ENCODE measurements around the gene SFTA2. TPM values are rescaled to one million over a fixed set of nuclear protein-coding genes. Genes with fewer than 3 reads are reported as not detected.

Gene SFTA2
- total RNA-seq, 1 donor from 2014 or later = not detected

DNA sequence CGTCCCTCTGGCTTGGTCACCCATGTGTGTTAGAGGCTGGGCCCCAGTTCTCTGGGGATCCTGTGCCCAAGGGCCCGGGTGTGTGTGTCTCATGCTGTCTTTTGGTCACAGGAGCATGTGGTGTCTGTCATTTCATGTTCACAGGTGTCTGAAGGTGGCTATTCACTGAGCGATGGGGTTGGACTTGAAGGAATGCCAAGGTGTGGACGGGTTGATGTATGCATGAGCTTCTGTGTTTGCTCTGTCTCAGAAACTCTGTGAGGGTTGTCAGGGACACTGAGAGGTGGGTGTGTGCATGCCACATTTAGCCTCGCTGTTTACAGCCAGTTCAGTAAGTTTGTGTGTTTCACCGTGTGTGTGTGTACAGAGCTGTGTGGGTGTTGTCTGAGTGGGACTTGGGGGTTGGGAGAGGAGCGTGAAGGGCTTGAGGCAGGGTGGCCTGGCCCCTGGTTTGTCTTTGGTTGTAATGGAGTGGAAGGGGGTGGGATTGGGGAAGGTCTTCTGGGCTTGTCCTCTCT, 46.4 kb downstream of the SFTA2 start:
- Histone ChIP-seq H3K27me3 (ENCODE audit: low read depth) (no peaks in the 10 kb centered on the region), H3K4me3 (peak overlapping the region; percentile 87), H3K4me1 (peaks cover 60% of the 10 kb centered on the region), H3K9me3 (replicated peaks) (no peaks in the 10 kb centered on the region), H3K36me3 (no peaks in the 10 kb centered on the region), H3K27ac (replicated peaks) (peak overlapping the region; percentile 86)
- DNase-seq = no peak
- TF ChIP-seq, protein P1, sequence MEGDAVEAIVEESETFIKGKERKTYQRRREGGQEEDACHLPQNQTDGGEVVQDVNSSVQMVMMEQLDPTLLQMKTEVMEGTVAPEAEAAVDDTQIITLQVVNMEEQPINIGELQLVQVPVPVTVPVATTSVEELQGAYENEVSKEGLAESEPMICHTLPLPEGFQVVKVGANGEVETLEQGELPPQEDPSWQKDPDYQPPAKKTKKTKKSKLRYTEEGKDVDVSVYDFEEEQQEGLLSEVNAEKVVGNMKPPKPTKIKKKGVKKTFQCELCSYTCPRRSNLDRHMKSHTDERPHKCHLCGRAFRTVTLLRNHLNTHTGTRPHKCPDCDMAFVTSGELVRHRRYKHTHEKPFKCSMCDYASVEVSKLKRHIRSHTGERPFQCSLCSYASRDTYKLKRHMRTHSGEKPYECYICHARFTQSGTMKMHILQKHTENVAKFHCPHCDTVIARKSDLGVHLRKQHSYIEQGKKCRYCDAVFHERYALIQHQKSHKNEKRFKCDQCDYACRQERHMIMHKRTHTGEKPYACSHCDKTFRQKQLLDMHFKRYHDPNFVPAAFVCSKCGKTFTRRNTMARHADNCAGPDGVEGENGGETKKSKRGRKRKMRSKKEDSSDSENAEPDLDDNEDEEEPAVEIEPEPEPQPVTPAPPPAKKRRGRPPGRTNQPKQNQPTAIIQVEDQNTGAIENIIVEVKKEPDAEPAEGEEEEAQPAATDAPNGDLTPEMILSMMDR (IDR thresholded peaks at IDR 0.05; ENCODE audit: borderline replicate concordance) = no peak
- intact Hi-C loops (cut with micrococcal nuclease) = loop anchor here (10.0 kb wide), 1 partner anchor 141 kb away; the partner anchor contains the start of genes FLOT1 and IER3

DNA sequence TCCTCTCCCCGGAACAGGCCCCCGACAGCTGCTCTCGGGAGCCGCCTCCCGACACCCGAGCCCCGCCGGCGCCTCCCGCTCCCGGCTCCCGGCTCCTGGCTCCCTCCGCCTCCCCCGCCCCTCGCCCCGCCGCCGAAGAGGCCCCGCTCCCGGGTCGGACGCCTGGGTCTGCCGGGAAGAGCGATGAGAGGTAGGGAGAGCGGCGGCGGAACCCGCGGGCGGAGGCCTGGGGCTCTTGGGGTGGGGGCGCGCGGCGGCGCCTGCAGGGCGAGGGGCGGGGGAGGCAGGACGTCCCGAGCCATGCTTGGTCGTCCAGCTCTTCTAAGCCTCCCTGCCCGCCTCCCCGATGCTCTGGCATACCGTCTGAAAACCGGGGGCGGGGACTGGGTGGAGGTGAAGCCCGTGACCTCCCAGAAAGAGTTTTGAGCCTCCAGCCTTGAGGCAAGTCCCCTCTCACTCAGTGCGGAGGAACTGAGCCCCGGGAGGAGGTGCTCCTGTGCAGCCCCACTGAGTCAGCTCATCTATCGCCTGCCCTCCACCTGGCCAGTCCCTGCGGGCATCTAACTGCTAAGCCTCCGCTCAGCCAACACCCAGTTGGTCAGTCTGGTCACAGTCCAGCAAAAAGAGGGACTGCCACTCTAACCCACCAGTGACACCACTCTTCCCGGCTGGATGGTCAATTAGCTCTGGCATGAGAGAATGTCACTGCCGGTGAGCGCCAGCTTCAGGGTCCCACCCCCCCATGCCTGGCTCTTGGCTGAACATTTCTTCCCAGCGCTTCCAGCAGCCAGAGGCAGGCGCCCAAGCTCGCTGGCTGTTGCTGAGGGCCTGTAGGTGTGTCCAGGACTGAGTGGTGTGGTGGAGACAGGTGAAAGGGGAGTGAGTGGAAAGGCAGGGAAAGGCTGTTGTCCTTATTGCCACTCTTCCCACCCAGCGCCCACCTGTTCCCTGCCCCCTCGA, 47.2 kb downstream of the SFTA2 start:
- Histone ChIP-seq H3K4me3 (peak overlapping the region; percentile 87), H3K4me1 (peaks cover 60% of the 10 kb centered on the region), H3K9me3 (replicated peaks) (no peaks in the 10 kb centered on the region), H3K27ac (replicated peaks) (peak overlapping the region; percentile 86), H3K27me3 (ENCODE audit: low read depth) (no peaks in the 10 kb centered on the region), H3K36me3 (no peaks in the 10 kb centered on the region)
- intact Hi-C loops (cut with micrococcal nuclease) = loop anchor here (10.0 kb wide), 1 partner anchor 140 kb away; the partner anchor contains the start of genes FLOT1 and IER3
- TF ChIP-seq, protein P1 (IDR thresholded peaks at IDR 0.05; ENCODE audit: borderline replicate concordance) = no peak
- peak; percentile 41 for DNase-seq

DNA sequence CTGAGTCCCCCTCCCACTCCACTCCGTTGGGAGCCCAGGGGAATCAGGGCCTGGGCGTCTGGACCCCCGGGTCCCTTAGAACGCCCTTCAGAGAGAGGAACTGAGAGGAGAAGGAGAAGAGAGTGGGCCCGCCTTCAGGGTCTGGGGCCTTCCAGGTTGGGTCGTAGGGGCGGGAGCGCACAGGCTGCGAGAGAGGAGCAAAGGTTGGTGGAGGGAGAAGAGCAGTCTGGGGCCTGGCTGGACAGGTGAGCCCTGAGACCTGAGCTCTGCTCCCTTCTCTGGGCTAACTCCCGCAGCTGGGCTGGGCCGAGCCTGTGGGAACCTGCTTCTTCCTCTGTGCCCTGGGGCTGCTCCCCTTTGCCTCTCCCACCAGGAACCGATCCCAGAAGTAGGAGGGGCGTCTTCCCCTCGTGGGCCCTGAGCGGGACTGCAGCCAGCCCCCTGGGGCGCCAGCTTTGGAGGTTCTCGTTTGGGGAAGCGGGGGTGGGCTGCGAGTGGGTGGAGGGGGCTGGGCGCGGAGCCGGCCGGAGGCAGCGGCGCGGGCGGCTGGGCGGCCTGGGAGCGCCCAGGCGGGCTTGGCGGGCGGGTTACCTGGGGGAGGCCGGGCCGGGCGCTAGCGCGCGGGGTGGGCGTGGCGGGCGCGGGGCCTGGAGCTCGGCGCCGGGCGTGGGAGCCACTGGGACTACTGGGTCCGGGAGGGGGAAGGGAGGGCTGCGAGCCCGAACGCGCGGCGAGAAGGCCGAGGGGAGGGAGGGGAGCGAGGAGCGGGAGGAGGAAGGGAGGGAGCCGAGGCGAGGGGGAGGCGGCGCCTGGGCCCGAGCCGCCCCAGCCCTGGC, 48.1 kb downstream of the SFTA2 start, which contains the start of gene DDR1:
Gene DDR1 (plus strand): TSS at position 835 of the 836 bp plus-strand sequence. CDS start 4,211 bp downstream, outside the sequence.
- no peaks in the 10 kb centered on the region for H3K9me3 ChIP-seq (replicated peaks)
- peaks cover 58% of the 10 kb centered on the region for H3K4me1 ChIP-seq
- intact Hi-C loops (cut with micrococcal nuclease) = loop anchor here (10.0 kb wide), 1 partner anchor 139 kb away; the partner anchor contains the start of genes FLOT1 and IER3
- peak within 1 kb of the TSS; percentile 86 for H3K27ac ChIP-seq (replicated peaks)
- TF ChIP-seq, protein P1 (IDR thresholded peaks at IDR 0.05; ENCODE audit: borderline replicate concordance) = no peak
- peak; percentile 81 for DNase-seq
- no peaks in the 10 kb centered on the region for H3K27me3 ChIP-seq (ENCODE audit: low read depth)
- peak within 1 kb of the TSS; percentile 87 for H3K4me3 ChIP-seq
- H3K36me3 ChIP-seq = no peaks in the 10 kb centered on the region

DNA sequence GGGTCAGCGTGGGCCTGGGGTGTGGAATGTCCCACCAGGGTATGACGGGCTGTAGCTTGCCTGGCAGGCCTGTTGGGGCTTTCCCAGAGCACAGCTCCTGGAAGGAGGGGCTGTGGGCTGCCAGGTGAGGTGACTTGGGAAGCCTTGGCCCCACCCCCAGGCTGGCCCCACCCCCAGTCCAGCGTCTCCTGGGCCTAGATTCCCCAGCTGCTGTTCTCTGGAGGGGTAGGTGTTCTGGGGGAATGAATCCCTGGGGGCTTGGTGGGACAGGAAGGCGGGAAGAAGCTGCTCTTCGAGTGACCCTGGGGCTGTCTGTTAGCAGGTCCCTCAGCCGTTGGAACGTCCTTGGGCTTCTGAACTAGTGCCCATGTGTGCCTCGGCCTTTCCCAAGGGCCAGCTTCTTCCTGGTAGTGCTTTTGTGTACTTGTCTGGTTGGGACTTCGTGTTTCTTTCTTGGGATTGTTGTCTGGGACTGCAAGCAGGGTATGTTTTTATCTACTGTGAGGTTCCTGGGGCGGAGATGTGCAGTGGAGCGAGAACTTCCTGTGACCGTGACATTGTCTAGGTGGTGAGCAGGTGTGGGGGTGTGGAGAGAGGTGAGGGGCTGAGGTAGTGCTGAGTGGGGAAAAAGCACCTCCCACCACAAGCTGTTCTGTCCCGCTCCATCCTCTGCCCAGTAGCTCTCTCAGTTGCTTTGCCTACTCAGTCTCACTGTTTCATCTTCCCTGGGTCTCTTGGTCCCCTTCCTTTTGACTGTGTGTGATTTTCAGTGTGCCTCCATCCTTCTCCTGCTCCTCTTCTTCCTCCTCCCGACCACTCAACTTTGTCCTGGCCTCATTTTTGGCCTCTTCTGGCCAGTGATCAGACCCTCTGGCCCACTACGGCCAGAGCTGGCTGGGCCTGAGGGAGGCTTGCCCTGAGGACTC, 48.9 kb downstream of the SFTA2 start:
- Histone ChIP-seq H3K4me3 (peak overlapping the region; percentile 87), H3K4me1 (peaks cover 53% of the 10 kb centered on the region)
- intact Hi-C loops (cut with micrococcal nuclease) = loop anchor here (10.0 kb wide), 1 partner anchor 138 kb away; the partner anchor contains the start of genes FLOT1 and IER3

More for the DNA sequence above, 48.9 kb downstream of the SFTA2 start:
- no peaks in the 10 kb centered on the region for H3K36me3 ChIP-seq
- H3K27ac ChIP-seq (replicated peaks) = peak overlapping the region; percentile 86
- no peaks in the 10 kb centered on the region for H3K9me3 ChIP-seq (replicated peaks)
- TF ChIP-seq, protein P1 (IDR thresholded peaks at IDR 0.05; ENCODE audit: borderline replicate concordance) = no peak
- no peaks in the 10 kb centered on the region for H3K27me3 ChIP-seq (ENCODE audit: low read depth)
- DNase-seq = no peak
